ENCODE measurements around the gene FAM107B. TPM values are rescaled to one million over a fixed set of nuclear protein-coding genes. Genes with fewer than 3 reads are reported as not detected.

Gene FAM107B
- total RNA-seq, 1 donor from 2014 or later = 86.2 TPM

GRCh38 chr10:14571866-14572507, 202.7 kb downstream of the FAM107B start:
- no peak for TF ChIP-seq CTCF (IDR thresholded peaks at IDR 0.05)
- intact Hi-C loops (cut with DNase I) = no loop called here
- no peaks in the 10 kb centered on the region for H3K9me3 ChIP-seq
- peaks cover 24% of the 10 kb centered on the region for H3K4me1 ChIP-seq
- H3K4me3 ChIP-seq = peak overlapping the region; percentile 9
- no peaks in the 10 kb centered on the region for H3K27me3 ChIP-seq
- no peaks in the 10 kb centered on the region for H3K36me3 ChIP-seq
- H3K27ac ChIP-seq = peak overlapping the region; percentile 67
- DNase-seq = peak; percentile 86
- ATAC-seq = peak; percentile 93

- H3K4me1 ChIP-seq = peaks cover 22% of the 10 kb centered on the region
- ATAC-seq (no peak), DNase-seq (no peak)
- intact Hi-C loops (cut with DNase I) = no loop called here
- no peaks in the 10 kb centered on the region for H3K36me3 ChIP-seq
- no peak for TF ChIP-seq CTCF (IDR thresholded peaks at IDR 0.05)
- H3K27me3 ChIP-seq = no peaks in the 10 kb centered on the region
- peak overlapping the region; percentile 67 for H3K27ac ChIP-seq
- H3K9me3 ChIP-seq = no peaks in the 10 kb centered on the region
- H3K4me3 ChIP-seq = peak overlapping the region; percentile 9
These were observed 203.9 kb downstream of the FAM107B start for GRCh38 chr10:14570800-14571199.

- H3K4me1 ChIP-seq = peaks cover 22% of the 10 kb centered on the region
- no peaks in the 10 kb centered on the region for H3K27me3 ChIP-seq
- H3K9me3 ChIP-seq = no peaks in the 10 kb centered on the region
- no peak for TF ChIP-seq CTCF (IDR thresholded peaks at IDR 0.05)
- ATAC-seq (peak; percentile 28), DNase-seq (no peak)
- peak overlapping the region; percentile 40 for H3K27ac ChIP-seq
- intact Hi-C loops (cut with DNase I) = no loop called here
- no peak overlapping the region for H3K4me3 ChIP-seq
- H3K36me3 ChIP-seq = no peaks in the 10 kb centered on the region
These were observed 205.2 kb downstream of the FAM107B start for GRCh38 chr10:14569274-14570060.

- H3K4me1 ChIP-seq = peaks cover 20% of the 10 kb centered on the region
- no peaks in the 10 kb centered on the region for H3K9me3 ChIP-seq
- no peak for DNase-seq
- H3K4me3 ChIP-seq = no peak overlapping the region
- H3K27ac ChIP-seq = no peak overlapping the region
- no peaks in the 10 kb centered on the region for H3K27me3 ChIP-seq
- no peak for TF ChIP-seq CTCF (IDR thresholded peaks at IDR 0.05)
- ATAC-seq = no peak
- H3K36me3 ChIP-seq = no peaks in the 10 kb centered on the region
- intact Hi-C loops (cut with DNase I) = no loop called here
These were observed 207.3 kb downstream of the FAM107B start for GRCh38 chr10:14567421-14567820.

- DNase-seq (no peak), ATAC-seq (no peak)
- no peak for TF ChIP-seq CTCF (IDR thresholded peaks at IDR 0.05)
- intact Hi-C loops (cut with DNase I) = no loop called here
- H3K27ac ChIP-seq = no peak overlapping the region
- H3K4me1 ChIP-seq = peaks cover 28% of the 10 kb centered on the region
- no peaks in the 10 kb centered on the region for H3K27me3 ChIP-seq
- no peaks in the 10 kb centered on the region for H3K36me3 ChIP-seq
- no peaks in the 10 kb centered on the region for H3K9me3 ChIP-seq
- no peak overlapping the region for H3K4me3 ChIP-seq
These were observed 208.2 kb downstream of the FAM107B start for GRCh38 chr10:14566498-14566897.
